ENCODE results near the gene SLC4A11. TPM values are rescaled to one million over a fixed set of nuclear protein-coding genes. Genes with fewer than 3 reads are reported as not detected.
"Not testable (repeated sequence)": the region's sequence is repeated elsewhere in the genome, so short reads cannot be mapped to it uniquely, and the experiment has no call there.

SLC4A11 gene
- total RNA-seq, 1 donor from 2014 or later: 5.8 TPM

DNA sequence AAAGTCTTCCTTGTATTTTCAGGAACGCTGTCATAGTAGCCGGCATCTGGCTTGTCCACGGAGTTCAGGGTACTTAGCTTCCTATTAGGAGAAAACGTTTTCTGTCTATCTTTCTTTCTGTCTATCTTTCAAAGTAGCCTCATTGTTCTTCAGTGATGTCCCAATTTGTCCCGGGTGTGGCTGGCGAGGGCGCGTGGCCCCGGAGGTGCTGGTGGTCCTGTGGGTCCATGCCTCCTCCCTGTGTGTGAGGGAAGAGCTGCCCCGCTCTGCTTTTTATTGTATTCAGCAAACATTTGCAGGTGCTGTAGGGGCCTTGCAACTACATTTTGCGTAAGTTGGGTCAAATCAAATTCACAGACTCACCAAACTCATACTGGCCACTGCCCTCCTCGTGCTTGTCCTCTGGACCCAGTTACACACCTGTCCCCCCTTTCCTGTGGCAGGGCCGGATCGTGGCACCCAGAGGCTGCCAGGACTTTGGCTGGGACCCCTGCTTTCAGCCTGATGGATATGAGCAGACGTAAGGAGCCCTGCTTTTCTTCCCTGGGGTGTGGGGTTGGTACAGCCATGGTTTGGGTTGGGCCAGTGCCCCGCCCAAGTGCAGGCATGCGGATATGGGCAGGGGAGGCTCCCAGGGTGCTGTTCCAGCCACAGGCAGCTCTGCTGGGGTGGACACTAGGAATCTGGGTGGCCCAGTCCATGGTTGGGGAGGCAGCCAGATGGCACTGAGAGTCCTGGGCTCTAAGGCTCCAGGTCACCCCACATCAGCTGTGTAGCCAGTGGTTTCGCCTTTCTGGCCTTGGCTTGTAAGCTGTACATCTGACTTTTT is 17.4 kb downstream of the SLC4A11 start:
- DNase-seq (ENCODE audit: extremely low spot score, unreplicated experiment): no peak
- Mint-ChIP-seq H3K4me3 (no peak overlapping the region), H3K27ac (no peak overlapping the region), H3K9me3 (no peaks in the 10 kb centered on the region), H3K27me3 (no peaks in the 10 kb centered on the region), H3K36me3 (peaks cover 5% of the 10 kb centered on the region), H3K4me1 (ENCODE audit: unreplicated experiment) (no peaks in the 10 kb centered on the region)
- TF ChIP-seq, protein P1, sequence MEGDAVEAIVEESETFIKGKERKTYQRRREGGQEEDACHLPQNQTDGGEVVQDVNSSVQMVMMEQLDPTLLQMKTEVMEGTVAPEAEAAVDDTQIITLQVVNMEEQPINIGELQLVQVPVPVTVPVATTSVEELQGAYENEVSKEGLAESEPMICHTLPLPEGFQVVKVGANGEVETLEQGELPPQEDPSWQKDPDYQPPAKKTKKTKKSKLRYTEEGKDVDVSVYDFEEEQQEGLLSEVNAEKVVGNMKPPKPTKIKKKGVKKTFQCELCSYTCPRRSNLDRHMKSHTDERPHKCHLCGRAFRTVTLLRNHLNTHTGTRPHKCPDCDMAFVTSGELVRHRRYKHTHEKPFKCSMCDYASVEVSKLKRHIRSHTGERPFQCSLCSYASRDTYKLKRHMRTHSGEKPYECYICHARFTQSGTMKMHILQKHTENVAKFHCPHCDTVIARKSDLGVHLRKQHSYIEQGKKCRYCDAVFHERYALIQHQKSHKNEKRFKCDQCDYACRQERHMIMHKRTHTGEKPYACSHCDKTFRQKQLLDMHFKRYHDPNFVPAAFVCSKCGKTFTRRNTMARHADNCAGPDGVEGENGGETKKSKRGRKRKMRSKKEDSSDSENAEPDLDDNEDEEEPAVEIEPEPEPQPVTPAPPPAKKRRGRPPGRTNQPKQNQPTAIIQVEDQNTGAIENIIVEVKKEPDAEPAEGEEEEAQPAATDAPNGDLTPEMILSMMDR (conservative IDR thresholded peaks at IDR 0.05): no peak

DNA sequence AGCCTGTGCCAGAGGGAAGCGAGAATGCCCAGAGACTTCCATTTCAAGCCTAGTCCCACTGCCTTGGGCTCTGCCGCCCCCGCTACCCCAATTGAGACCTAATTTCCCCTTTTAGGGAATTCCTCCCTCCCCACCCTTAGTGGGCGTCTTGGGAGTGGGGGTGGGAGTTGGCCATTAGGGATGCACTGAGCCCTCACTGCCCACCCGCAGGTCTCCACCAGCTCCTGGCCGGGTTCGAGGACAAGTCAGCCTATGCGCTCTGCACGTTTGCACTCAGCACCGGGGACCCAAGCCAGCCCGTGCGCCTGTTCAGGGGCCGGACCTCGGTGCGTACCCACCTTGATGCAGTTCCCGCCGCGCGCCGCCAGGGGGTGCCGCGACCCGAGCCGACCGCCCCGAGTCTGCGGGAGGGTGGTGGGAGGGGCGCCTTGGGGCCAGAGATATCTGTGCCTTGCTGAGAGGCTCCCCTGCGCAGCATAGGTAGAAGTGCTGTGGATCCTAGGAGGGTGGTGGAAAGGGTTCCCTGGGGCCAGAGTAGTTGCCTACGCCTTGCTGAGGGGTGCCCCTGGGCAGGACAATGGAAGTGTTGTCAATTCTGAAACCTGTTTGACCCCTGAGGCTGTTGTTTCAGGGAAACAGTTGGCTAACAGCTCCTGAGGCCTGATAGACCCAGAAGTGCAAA is 20.5 kb downstream of the SLC4A11 start:
- DNase-seq (ENCODE audit: extremely low spot score, unreplicated experiment): peak; percentile 79
- TF ChIP-seq, protein P1 (conservative IDR thresholded peaks at IDR 0.05): peak; percentile 97
- peaks cover 5% of the 10 kb centered on the region for H3K36me3 Mint-ChIP-seq
- no peak overlapping the region for H3K4me3 Mint-ChIP-seq
- no peaks in the 10 kb centered on the region for H3K27me3 Mint-ChIP-seq
- no peak overlapping the region for H3K27ac Mint-ChIP-seq
- no peaks in the 10 kb centered on the region for H3K9me3 Mint-ChIP-seq
- no peaks in the 10 kb centered on the region for H3K4me1 Mint-ChIP-seq (ENCODE audit: unreplicated experiment)

DNA sequence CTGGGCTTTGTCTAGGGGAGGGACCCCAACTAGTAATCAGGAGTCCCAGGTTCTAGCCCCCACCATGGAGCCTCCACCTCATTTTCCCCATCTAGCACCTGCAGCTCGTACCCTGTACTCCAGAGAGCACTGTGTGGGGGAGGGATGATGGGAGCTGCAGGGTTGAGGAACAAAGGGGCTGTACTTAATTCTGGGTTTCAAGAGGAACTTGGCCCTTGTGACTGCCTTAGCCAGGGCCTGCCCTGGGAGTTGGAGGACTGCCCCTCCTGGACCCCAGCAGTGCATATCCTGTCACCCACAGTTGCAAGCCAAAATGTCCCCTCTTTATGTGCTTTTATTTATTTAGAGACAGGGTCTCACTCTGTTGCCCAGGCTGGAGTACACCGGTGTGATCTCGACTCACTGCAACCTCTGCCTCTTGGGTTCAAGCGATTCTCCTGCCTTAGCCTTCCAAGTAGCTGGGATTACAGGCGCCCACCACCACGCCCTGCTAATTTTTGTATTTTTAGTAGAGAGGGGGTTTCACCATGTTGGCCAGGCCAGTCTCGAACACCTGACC is 23.6 kb downstream of the SLC4A11 start:
- not testable (repeated sequence) for H3K27ac Mint-ChIP-seq; H3K27me3 Mint-ChIP-seq; H3K4me3 Mint-ChIP-seq; H3K36me3 Mint-ChIP-seq; H3K9me3 Mint-ChIP-seq; H3K4me1 Mint-ChIP-seq (ENCODE audit: unreplicated experiment); DNase-seq (ENCODE audit: extremely low spot score, unreplicated experiment)

DNA sequence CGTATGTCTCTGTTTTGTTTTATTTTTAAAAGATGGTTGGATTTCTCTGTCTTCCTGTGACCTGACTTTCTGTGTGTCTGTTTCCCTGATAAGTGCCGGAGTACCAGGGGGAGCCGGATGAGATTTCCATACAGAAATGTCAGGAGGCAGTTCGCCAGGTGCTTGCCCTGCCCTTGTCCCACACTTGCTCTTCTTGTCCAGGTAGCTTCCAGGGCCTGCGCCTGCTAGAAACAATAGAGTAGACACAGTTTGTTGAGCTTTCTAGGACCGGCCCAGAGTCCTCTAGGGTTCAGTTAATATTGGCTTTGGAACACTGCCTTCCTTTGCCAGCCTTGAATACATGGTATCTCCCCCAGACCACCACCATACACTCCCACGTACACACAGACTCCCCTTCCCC is 25.8 kb downstream of the SLC4A11 start:
- DNase-seq (ENCODE audit: extremely low spot score, unreplicated experiment): no peak
- TF ChIP-seq, protein P1 (conservative IDR thresholded peaks at IDR 0.05): no peak
- Mint-ChIP-seq H3K4me1 (ENCODE audit: unreplicated experiment) (peaks cover 5% of the 10 kb centered on the region), H3K9me3 (no peaks in the 10 kb centered on the region), H3K4me3 (no peak overlapping the region), H3K27ac (no peak overlapping the region), H3K27me3 (no peaks in the 10 kb centered on the region), H3K36me3 (no peaks in the 10 kb centered on the region)

DNA sequence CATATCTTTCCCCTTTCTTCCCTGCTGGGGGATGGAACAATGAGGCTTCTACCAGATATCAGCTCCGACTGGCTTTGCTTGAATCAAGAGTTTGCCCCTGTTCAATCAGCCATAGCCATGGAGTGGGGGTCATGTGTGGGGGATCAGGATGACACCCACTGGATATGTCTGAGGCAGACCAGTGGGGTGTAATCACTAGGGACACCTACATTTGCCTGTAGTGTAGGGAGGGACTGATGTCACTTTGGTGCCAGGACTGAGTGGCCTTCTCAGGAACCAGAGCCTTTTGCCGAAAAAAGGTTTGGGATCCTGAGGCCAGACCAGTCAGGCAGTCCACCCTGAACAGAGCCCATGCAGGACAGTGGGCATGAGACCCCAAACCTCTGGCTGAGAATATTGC is 28.6 kb downstream of the SLC4A11 start:
- H3K9me3 Mint-ChIP-seq: no peaks in the 10 kb centered on the region
- no peaks in the 10 kb centered on the region for H3K36me3 Mint-ChIP-seq
- TF ChIP-seq, protein P1 (conservative IDR thresholded peaks at IDR 0.05): no peak
- peaks cover 5% of the 10 kb centered on the region for H3K4me1 Mint-ChIP-seq (ENCODE audit: unreplicated experiment)
- no peaks in the 10 kb centered on the region for H3K27me3 Mint-ChIP-seq
- H3K4me3 Mint-ChIP-seq: peak overlapping the region; percentile 93
- no peak for DNase-seq (ENCODE audit: extremely low spot score, unreplicated experiment)
- no peak overlapping the region for H3K27ac Mint-ChIP-seq

DNA sequence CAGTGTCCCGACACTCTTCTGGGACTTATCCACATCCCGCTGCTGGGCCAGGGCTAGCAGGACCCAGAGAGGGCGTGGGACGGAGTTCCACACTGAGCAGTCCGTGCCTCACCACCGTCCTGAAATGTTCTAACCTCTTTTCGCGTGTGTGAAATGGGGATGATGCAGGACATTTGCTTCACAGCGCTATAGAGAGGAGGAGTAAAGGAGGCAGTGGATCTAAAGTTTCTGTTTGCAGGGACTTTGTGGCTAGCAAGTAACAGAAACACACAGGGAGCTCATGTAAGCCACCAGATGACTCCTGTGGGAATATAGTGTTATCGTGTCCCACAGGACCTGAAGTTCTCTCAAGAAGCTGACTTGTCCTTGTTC is 29.1 kb downstream of the SLC4A11 start:
- Mint-ChIP-seq H3K9me3 (no peaks in the 10 kb centered on the region), H3K27ac (peak overlapping the region; percentile 89), H3K36me3 (no peaks in the 10 kb centered on the region), H3K4me1 (ENCODE audit: unreplicated experiment) (peaks cover 5% of the 10 kb centered on the region), H3K4me3 (peak overlapping the region; percentile 93), H3K27me3 (no peaks in the 10 kb centered on the region)
- DNase-seq (ENCODE audit: extremely low spot score, unreplicated experiment): no peak
- TF ChIP-seq, protein P1 (conservative IDR thresholded peaks at IDR 0.05): no peak

Measured in type B pancreatic cell (in vitro differentiated cells).